ENCODE data around the gene MAP4K3.

GRCh38 chr2:39213015-39213414 is 224.1 kb downstream of the MAP4K3 start:
- TF ChIP-seq, protein P1, sequence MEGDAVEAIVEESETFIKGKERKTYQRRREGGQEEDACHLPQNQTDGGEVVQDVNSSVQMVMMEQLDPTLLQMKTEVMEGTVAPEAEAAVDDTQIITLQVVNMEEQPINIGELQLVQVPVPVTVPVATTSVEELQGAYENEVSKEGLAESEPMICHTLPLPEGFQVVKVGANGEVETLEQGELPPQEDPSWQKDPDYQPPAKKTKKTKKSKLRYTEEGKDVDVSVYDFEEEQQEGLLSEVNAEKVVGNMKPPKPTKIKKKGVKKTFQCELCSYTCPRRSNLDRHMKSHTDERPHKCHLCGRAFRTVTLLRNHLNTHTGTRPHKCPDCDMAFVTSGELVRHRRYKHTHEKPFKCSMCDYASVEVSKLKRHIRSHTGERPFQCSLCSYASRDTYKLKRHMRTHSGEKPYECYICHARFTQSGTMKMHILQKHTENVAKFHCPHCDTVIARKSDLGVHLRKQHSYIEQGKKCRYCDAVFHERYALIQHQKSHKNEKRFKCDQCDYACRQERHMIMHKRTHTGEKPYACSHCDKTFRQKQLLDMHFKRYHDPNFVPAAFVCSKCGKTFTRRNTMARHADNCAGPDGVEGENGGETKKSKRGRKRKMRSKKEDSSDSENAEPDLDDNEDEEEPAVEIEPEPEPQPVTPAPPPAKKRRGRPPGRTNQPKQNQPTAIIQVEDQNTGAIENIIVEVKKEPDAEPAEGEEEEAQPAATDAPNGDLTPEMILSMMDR (IDR thresholded peaks at IDR 0.05), result no peak
- TF ChIP-seq POLR2AphosphoS5 (IDR thresholded peaks at IDR 0.05; ENCODE audit: low read depth, low read length), result no peak

Data from Panc1 (cell line).